HG02678 (cell line): ENCODE measurements around the gene KRTCAP3.

ENCODE experiments used
- ATAC-seq: cut with Tn5 transposase; IDR thresholded peaks from one replicate; pipeline ENCODE4 v1.9.1; 2021; ENCODE audit warnings: mild to moderate bottlenecking, moderate library complexity; ENCODE audit not compliant: unreplicated experiment

Gene KRTCAP3

DNA sequence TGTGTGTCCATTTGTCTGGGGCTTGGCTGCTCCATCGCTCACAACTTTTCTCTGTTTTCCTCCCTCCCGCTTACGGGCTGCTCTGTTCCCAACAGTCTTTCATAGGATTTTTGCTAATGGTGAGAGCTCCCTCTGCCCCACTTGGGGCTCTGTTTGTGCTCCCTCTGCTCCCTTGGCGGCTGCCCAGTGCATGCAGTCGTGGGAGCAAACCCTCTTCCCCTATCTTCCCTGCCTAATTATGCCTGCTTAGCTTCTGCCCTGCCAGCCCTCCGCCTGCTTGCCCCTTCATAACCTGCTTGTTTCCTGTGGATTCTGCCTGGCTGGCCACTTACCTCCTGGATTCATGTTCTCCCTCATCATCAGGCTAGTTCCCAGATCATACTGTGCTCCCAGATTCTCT, 6.6 kb upstream of the KRTCAP3 start:
- no peak for ATAC-seq

GRCh38 chr2:27441226-27441926, 805 bp upstream of the KRTCAP3 start:
- no peak for ATAC-seq

DNA sequence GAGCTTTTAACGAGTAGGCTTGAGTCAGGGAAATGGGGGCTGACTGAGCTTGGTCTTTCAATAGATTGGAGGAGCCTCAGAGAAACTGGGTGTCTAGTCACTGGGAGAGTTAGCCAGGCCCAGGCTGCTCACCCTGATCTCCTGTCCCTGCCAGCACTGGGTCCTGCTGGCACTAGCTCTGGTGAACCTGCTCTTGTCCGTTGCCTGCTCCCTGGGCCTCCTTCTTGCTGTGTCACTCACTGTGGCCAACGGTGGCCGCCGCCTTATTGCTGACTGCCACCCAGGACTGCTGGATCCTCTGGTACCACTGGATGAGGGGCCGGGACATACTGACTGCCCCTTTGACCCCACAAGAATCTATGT, 720 bp downstream of the KRTCAP3 start:
- no peak for ATAC-seq

- ATAC-seq: no peak
Measured at GRCh38 chr2:27445155-27445554, 3.0 kb downstream of the KRTCAP3 start.

- no peak for ATAC-seq
Measured at GRCh38 chr2:27445615-27446014, 3.4 kb downstream of the KRTCAP3 start.

GRCh38 chr2:27446057-27446456, 3.9 kb downstream of the KRTCAP3 start:
- ATAC-seq: no peak

DNA sequence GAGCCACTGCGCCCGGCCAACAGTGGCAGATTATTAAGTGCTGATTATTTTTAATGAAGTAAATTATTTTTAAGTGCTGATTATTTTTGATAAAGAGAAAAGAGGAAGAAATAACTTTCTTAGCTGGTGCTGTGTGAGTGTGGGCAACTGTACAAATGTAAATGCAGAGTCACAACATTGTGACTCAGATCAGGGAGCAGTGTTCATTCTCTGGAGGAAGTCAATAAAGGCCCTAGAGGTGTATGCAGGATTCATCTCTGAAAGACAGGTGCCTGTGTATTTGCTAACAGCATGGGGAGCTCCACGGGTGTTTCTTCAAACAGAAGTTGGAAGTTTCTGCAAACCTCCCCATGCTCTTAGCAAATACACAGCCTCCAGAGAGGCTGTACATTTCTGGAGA, 6.2 kb downstream of the KRTCAP3 start:
- no peak for ATAC-seq

- ATAC-seq: no peak
Measured at GRCh38 chr2:27451095-27451494, 8.9 kb downstream of the KRTCAP3 start.

DNA sequence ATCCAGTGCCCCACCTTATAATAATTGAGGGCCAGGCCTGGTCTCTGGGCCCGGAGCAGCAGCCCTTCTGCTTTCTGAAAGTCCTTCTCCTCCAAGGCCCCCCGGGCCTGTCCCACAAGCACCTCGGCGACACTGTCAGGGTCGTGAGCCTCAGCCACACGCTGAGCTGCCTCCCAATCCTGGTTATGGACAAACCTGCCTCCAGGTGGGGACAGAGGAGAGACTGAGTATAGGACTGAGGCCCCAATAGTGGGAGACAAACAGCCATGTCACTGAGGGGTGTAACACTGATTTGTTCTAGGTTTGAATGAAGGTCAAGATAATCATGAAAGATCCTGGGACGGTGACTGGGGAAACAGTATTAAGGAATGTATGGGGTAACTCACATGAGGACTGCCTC, 11.8 kb downstream of the KRTCAP3 start:
- ATAC-seq: no peak

- ATAC-seq: no peak
Measured at GRCh38 chr2:27461118-27461517, 18.9 kb downstream of the KRTCAP3 start.

GRCh38 chr2:27464443-27464842, 22.3 kb downstream of the KRTCAP3 start:
- no peak for ATAC-seq

DNA sequence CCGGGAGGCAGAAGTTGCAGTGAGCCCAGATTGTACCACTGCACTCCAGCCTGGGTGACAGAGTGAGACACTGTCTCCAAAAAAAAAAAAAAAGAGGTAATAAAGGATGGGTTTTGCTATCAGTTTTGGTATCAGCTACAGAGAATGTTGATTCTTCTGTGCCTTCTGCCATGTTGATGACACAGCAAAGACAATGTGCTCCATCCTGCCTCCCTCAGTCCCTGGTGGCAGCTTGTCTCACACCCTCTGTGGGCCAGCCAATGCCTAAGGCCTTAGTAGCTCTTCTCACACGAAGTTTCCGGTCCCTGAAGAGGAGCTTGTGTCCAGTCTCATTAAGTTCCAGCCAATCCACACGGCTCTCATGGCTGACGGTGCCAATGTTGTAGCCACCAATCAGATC, 29.8 kb downstream of the KRTCAP3 start:
- ATAC-seq: no peak

DNA sequence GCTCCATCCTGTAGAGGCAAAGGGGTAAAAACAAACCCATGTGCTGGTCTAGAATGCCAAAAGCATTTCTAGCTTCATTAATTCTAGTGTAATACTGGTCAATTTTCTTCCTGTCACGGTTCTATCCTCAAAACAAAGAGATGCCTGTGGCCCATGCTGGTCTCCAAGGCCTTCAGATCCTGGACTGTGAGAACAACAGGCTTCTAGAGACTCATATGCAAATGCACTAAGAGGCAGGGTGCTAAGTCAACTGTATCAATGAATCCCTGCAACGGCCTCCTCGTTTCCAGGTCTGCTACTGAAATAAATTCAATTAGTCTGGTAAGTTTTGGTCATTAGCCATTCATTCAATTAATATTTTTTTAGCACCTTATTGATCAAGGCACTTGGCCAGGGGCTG, 43.3 kb downstream of the KRTCAP3 start:
- ATAC-seq: no peak

DNA sequence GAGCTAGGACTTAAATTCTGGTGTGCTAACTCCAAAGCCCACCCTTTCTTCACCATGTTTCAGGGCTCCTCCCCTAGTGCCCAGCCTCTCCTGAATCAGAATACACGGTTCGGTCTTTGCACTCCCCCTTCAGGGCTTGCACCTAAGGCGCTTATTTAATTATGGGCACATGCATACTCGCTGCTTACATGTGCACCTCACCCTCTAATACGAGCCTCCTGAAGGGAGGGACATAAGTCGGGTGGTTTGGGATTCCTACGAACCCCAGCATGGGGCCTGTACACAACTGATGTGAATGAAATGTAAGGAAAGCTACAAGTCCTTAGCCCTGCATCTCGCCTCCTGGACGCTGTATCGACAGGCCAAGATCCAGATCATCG, 46.9 kb downstream of the KRTCAP3 start:
- ATAC-seq: no peak

DNA sequence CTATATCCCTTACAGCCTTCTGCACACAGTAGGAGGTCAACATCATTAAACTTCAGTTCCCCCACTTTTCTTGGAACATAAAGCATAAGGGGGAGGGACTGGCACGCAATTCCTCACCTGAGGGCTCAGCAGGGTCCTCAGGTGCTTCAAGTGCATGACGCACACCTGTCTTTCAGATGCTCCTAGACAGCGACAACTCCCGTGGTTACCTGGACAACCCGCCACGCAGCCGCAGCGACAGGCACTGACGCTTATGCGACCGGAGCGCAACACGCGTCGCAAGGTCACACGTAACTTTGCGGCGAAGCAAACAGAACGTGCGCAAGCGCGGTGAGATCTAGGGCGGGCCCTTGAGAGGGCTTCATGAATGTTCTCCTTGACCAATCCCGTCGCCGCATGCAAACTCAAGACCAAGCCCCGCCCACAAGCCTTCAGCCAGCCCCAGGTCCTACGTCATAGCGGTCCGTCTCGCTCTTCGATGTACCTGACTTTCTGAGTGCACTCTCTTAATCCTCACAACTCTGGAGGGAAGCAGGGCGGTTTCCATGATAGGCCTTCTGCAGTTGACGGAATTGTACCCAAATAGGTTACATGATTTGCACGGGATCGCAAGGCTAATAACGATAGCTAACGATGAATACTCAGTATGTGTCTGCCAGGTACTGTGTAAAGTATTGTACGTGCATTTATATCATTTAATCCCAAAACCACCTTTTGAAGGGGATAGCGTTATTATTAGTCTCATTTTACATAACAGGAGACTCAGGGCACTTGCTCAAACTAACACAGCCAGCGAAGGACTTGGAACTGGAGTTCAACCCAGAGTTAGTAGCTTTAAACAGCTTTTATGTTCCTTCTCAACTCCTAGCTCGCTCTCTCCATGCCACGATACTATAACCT, 47.6 kb downstream of the KRTCAP3 start, which contains the start of gene IFT172:
Gene IFT172 (minus strand): TSS at position 246 of the 900 bp plus-strand sequence. CDS start 90 bp downstream, at position 156.
- peak; percentile 95 for ATAC-seq

- no peak for ATAC-seq
Measured at GRCh38 chr2:27492557-27492956, 50.4 kb downstream of the KRTCAP3 start.

- no peak for ATAC-seq
Measured at GRCh38 chr2:27493948-27494283, 51.7 kb downstream of the KRTCAP3 start.
